Effector memory CD8-positive, alpha-beta T cell (primary cell): ENCODE measurements around the gene MS4A10.

Experiments used
- ATAC-seq: fragments of 150-1000 bp; cut with Tn5 transposase; replicated peaks from 2 replicates; pipeline ENCODE4 v1.10.0; 2021; ENCODE audit warnings: mild to moderate bottlenecking, moderate library complexity
- DNase-seq, 3 experiments: peaks; one replicate each; pipeline ENCODE4 v3.0.0; 2021
- H3K27ac Mint-ChIP-seq, 2 donors: one replicate each; pipeline ENCODE4 v1.8.0; 2022; ENCODE audit warnings: mild to moderate bottlenecking in 2 of 2, mixed read lengths in 2 of 2, moderate library complexity in 2 of 2
- H3K27me3 Mint-ChIP-seq, 2 donors: one replicate each; pipeline ENCODE4 v1.8.0; 2022; ENCODE audit warnings: mixed read lengths in 2 of 2
- H3K36me3 Mint-ChIP-seq: one replicate; pipeline ENCODE4 v1.8.0; 2022; ENCODE audit warnings: mild to moderate bottlenecking, moderate library complexity, mixed read lengths; ENCODE audit not compliant: insufficient read depth
- H3K4me1 Mint-ChIP-seq, 2 donors: one replicate each; pipeline ENCODE4 v1.8.0; 2022; ENCODE audit warnings: low read depth in 2 of 2, mixed read lengths in 2 of 2
- H3K4me3 Mint-ChIP-seq, 2 donors: one replicate each; pipeline ENCODE4 v1.8.0; 2022; ENCODE audit warnings: mild to moderate bottlenecking in 2 of 2, mixed read lengths in 2 of 2, moderate library complexity in 2 of 2
- H3K9me3 Mint-ChIP-seq, 2 donors: one replicate each; pipeline ENCODE4 v1.8.0; 2022; ENCODE audit warnings: mixed read lengths in 2 of 2
- total RNA-seq, 9 experiments: gene quantifications; one replicate each; lab custom pipeline; 2026; lab: John Stamatoyannopoulos, UW

The MS4A10 gene
- 0 to 0.06 (median 0) reads per million in 9 experiments for total RNA-seq

GRCh38 chr11:60785136-60785535 lies at the start of gene MS4A10:
MS4A10 (plus strand) TSS chr11:60785333; CDS start chr11:60790336, 5,003 bp downstream.
- Mint-ChIP-seq H3K4me1 (no peaks in the 10 kb centered on the region), H3K36me3 (no peaks in the 10 kb centered on the region), H3K27me3 (no peaks in the 10 kb centered on the region), H3K27ac (no peak within 1 kb of the TSS), H3K9me3 (no peaks in the 10 kb centered on the region), H3K4me3 (no peak within 1 kb of the TSS)
- DNase-seq (no peak), ATAC-seq (no peak)

- Mint-ChIP-seq H3K36me3 (no peaks in the 10 kb centered on the region), H3K4me3 (no peak overlapping the region), H3K27me3 (peaks cover 40 to 62% of the 10 kb centered on the region in 2 donors), H3K27ac (no peak overlapping the region), H3K4me1 (no peaks in the 10 kb centered on the region), H3K9me3 (no peaks in the 10 kb centered on the region)
- no peak for ATAC-seq
- no peak for DNase-seq
These were observed 46.0 kb upstream of the MS4A10 start for GRCh38 chr11:60739114-60739513.

GRCh38 chr11:60740573-60740972 lies 44.6 kb upstream of the MS4A10 start:
- no peak for DNase-seq
- Mint-ChIP-seq H3K9me3 (no peaks in the 10 kb centered on the region), H3K36me3 (no peaks in the 10 kb centered on the region), H3K27me3 (peaks cover 45 to 66% of the 10 kb centered on the region in 2 donors), H3K4me3 (no peak overlapping the region), H3K4me1 (no peaks in the 10 kb centered on the region), H3K27ac (no peak overlapping the region)
- no peak for ATAC-seq

- Mint-ChIP-seq H3K4me1 (no peaks in the 10 kb centered on the region), H3K4me3 (no peak overlapping the region), H3K27ac (no peak overlapping the region), H3K36me3 (no peaks in the 10 kb centered on the region), H3K27me3 (peaks cover 45 to 66% of the 10 kb centered on the region in 2 donors), H3K9me3 (no peaks in the 10 kb centered on the region)
- no peak for DNase-seq
- ATAC-seq = no peak
These were observed 43.7 kb upstream of the MS4A10 start for GRCh38 chr11:60741421-60741820.

- H3K27me3 Mint-ChIP-seq = peaks cover 39 to 51% of the 10 kb centered on the region in 2 donors
- H3K36me3 Mint-ChIP-seq = no peaks in the 10 kb centered on the region
- no peaks in the 10 kb centered on the region for H3K9me3 Mint-ChIP-seq
- H3K4me3 Mint-ChIP-seq = no peak overlapping the region
- DNase-seq (no peak), ATAC-seq (no peak)
- no peaks in the 10 kb centered on the region for H3K4me1 Mint-ChIP-seq
- H3K27ac Mint-ChIP-seq = no peak overlapping the region
These were observed 42.1 kb upstream of the MS4A10 start for GRCh38 chr11:60743058-60743457.

GRCh38 chr11:60744114-60744513 lies 41.0 kb upstream of the MS4A10 start:
- no peaks in the 10 kb centered on the region for H3K4me1 Mint-ChIP-seq
- H3K36me3 Mint-ChIP-seq = no peaks in the 10 kb centered on the region
- no peak overlapping the region for H3K4me3 Mint-ChIP-seq
- H3K27me3 Mint-ChIP-seq = peaks cover 28 to 46% of the 10 kb centered on the region in 2 donors
- no peaks in the 10 kb centered on the region for H3K9me3 Mint-ChIP-seq
- ATAC-seq (no peak), DNase-seq (no peak)
- no peak overlapping the region for H3K27ac Mint-ChIP-seq

- ATAC-seq = no peak
- Mint-ChIP-seq H3K27ac (no peak overlapping the region), H3K9me3 (no peaks in the 10 kb centered on the region), H3K36me3 (peaks cover 6% of the 10 kb centered on the region), H3K27me3 (peaks cover 40 to 70% of the 10 kb centered on the region in 2 donors), H3K4me3 (no peak overlapping the region), H3K4me1 (no peaks in the 10 kb centered on the region)
- DNase-seq = no peak
These were observed 37.7 kb upstream of the MS4A10 start for GRCh38 chr11:60747359-60747873.

- DNase-seq (no peak), ATAC-seq (no peak)
- Mint-ChIP-seq H3K4me3 (no peak overlapping the region), H3K9me3 (no peaks in the 10 kb centered on the region), H3K4me1 (no peaks in the 10 kb centered on the region), H3K27ac (no peak overlapping the region), H3K36me3 (peaks cover 6% of the 10 kb centered on the region), H3K27me3 (peaks cover 45 to 73% of the 10 kb centered on the region in 2 donors)
These were observed 36.9 kb upstream of the MS4A10 start for GRCh38 chr11:60748225-60748624.

- ATAC-seq = no peak
- Mint-ChIP-seq H3K36me3 (peaks cover 6% of the 10 kb centered on the region), H3K4me3 (no peak overlapping the region), H3K27ac (no peak overlapping the region), H3K9me3 (no peaks in the 10 kb centered on the region), H3K27me3 (peaks cover 45 to 72% of the 10 kb centered on the region in 2 donors), H3K4me1 (no peaks in the 10 kb centered on the region)
- DNase-seq = no peak
These were observed 36.3 kb upstream of the MS4A10 start for GRCh38 chr11:60748821-60749220.

- Mint-ChIP-seq H3K9me3 (no peaks in the 10 kb centered on the region), H3K27ac (no peak overlapping the region), H3K27me3 (peaks cover 38 to 67% of the 10 kb centered on the region in 2 donors), H3K4me3 (no peak overlapping the region), H3K4me1 (no peaks in the 10 kb centered on the region), H3K36me3 (peaks cover 6% of the 10 kb centered on the region)
- DNase-seq (no peak), ATAC-seq (no peak)
These were observed 34.2 kb upstream of the MS4A10 start for GRCh38 chr11:60750911-60751310.

GRCh38 chr11:60753309-60753708 lies 31.8 kb upstream of the MS4A10 start:
- H3K36me3 Mint-ChIP-seq = peaks cover 6% of the 10 kb centered on the region
- H3K9me3 Mint-ChIP-seq = no peaks in the 10 kb centered on the region
- H3K27ac Mint-ChIP-seq = no peak overlapping the region
- peaks cover 46 to 84% of the 10 kb centered on the region in 2 donors for H3K27me3 Mint-ChIP-seq
- DNase-seq = no peak
- ATAC-seq = no peak
- no peaks in the 10 kb centered on the region for H3K4me1 Mint-ChIP-seq
- no peak overlapping the region for H3K4me3 Mint-ChIP-seq

GRCh38 chr11:60754887-60755286 lies 30.2 kb upstream of the MS4A10 start:
- H3K9me3 Mint-ChIP-seq = no peaks in the 10 kb centered on the region
- H3K27me3 Mint-ChIP-seq = peaks cover 62 to 87% of the 10 kb centered on the region in 2 donors
- no peak overlapping the region for H3K27ac Mint-ChIP-seq
- H3K4me3 Mint-ChIP-seq = no peak overlapping the region
- no peak for ATAC-seq
- H3K4me1 Mint-ChIP-seq = no peaks in the 10 kb centered on the region
- H3K36me3 Mint-ChIP-seq = peaks cover 6% of the 10 kb centered on the region
- no peak for DNase-seq

GRCh38 chr11:60756307-60757032 lies 28.7 kb upstream of the MS4A10 start, which contains the start of gene MS4A15:
MS4A15 (plus strand) TSS chr11:60756867; CDS start chr11:60763734, 6,867 bp downstream.
- Mint-ChIP-seq H3K27ac (no peak within 1 kb of the TSS), H3K27me3 (peaks cover 67 to 87% of the 10 kb centered on the region in 2 donors), H3K36me3 (peaks cover 3% of the 10 kb centered on the region), H3K4me3 (no peak within 1 kb of the TSS), H3K4me1 (no peaks in the 10 kb centered on the region), H3K9me3 (no peaks in the 10 kb centered on the region)
- ATAC-seq = no peak
- DNase-seq = no peak

- DNase-seq = no peak
- H3K27ac Mint-ChIP-seq = no peak overlapping the region
- H3K4me3 Mint-ChIP-seq = no peak overlapping the region
- ATAC-seq = no peak
- H3K36me3 Mint-ChIP-seq = no peaks in the 10 kb centered on the region
- H3K4me1 Mint-ChIP-seq = no peaks in the 10 kb centered on the region
- no peaks in the 10 kb centered on the region for H3K9me3 Mint-ChIP-seq
- H3K27me3 Mint-ChIP-seq = peaks cover 61 to 85% of the 10 kb centered on the region in 2 donors
These were observed 27.8 kb upstream of the MS4A10 start for GRCh38 chr11:60757231-60757800.
